GM19023 (cell line): ENCODE measurements around the gene CPNE9.
A peak's percentile ranks its signal among the peaks of the same experiment; 100 is the strongest.

Experiments
- ATAC-seq: cut with Tn5 transposase; IDR thresholded peaks from one replicate; pipeline ENCODE4 v1.9.1; 2021; ENCODE audit warnings: mild to moderate bottlenecking, moderate library complexity; ENCODE audit not compliant: unreplicated experiment

CPNE9 gene

DNA sequence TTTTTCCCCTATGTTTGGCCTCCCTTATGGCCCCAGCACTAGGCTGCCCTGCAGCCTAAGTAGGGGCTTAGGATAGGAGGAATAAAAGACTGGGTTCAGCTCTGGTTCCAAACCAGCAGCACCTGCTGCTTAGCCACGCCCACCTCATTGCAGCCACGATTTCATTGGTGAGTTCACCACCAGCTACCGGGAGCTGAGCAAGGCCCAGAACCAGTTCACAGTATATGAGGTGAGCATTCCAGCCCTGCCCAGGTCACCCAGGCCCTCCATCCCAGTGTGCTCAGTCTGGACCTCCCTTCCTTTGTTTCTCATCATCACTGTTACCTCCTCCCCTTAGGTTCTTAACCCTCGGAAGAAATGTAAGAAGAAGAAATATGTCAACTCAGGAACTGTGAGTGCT lies 11.5 kb downstream of the CPNE9 start:
- no peak for ATAC-seq

GRCh38 chr3:9715764-9716437 lies 12.3 kb downstream of the CPNE9 start:
- ATAC-seq, result no peak

- ATAC-seq, result no peak
Measured at GRCh38 chr3:9716801-9717555, 13.3 kb downstream of the CPNE9 start.

- ATAC-seq, result no peak
Measured at GRCh38 chr3:9717563-9717962, 13.9 kb downstream of the CPNE9 start.

GRCh38 chr3:9718118-9718517 lies 14.5 kb downstream of the CPNE9 start:
- no peak for ATAC-seq

DNA sequence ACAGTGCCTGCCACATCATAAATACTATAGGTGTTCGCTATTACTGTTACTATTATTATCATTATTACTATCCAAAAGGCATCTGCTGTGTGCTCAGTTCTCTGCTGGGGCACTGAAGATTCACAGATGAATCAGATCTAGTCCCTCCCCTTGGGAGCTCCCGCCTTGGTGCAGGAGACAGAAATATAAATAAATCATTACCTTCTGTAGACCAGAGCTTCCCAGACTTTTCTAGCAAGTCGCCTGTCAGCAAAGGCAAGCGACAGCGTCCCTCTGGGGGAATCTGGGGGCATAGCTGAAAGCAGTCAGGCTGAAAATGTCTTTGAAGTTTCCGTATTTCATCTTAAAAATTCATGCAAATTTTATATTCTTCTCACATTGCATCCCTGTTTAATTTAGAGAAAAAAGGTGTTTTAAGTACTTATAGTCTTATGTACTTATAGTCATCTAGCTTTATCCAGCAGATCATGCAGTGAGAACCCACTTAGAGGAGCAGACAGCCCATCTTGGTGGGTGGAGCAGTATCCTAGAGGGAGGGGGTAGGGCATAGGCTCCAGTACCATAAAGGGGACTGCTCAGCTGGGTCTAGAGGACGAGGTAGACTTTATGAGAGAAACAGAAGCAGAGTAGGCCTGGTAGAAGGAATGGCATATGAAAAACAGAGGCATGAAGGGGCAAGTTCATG lies 17.5 kb downstream of the CPNE9 start:
- no peak for ATAC-seq

DNA sequence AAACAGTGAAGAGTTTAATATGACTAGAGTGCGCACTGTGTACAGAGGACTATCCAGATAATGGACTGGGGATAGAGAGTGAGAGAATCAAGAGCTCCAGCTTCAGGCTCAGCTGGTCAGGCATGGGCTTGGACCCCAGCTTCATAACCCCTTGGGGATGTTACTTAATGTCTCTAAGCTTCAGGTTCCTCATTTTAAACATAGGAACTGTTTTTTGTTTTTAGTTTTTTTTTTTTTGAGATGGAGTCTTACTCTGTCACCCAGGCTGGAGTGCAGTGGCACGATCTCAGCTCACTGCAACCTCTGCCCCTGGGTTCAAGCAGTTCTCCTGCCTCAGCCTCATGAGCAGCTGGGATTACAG lies 18.0 kb downstream of the CPNE9 start:
- ATAC-seq, result no peak

DNA sequence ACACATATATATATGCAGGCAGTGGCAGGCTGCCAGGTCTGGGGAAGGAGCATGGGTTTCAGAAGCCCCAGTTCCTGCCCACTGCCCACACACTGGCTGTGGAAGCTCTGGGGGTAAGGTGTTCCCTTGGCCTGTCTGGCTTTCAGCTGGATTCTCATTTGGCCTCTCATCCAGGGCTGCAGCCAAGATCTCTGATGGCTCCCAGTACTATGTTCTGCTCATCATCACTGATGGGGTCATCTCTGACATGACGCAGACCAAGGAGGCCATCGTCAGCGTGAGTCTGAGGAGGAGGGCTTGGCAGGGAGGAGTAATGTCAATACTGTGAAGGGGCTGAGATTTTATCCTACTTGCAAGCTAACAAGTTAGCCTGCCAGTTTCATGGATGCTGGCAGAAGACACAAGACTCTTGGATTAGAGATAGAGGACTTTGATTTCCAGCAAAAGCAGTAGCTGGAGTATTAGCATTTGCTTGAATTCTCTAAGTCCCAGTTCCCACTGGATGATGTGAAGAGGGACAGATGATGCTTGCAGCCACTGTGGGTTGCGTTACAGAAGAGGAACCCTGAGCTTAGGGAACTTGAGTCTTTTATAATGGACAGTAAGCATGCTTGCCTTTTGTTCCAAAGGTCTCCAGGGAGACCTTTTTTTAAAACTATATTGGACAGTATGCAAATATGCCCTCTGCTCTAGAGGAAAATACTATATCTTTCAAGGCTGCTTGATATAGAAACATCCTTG lies 22.3 kb downstream of the CPNE9 start:
- no peak for ATAC-seq

DNA sequence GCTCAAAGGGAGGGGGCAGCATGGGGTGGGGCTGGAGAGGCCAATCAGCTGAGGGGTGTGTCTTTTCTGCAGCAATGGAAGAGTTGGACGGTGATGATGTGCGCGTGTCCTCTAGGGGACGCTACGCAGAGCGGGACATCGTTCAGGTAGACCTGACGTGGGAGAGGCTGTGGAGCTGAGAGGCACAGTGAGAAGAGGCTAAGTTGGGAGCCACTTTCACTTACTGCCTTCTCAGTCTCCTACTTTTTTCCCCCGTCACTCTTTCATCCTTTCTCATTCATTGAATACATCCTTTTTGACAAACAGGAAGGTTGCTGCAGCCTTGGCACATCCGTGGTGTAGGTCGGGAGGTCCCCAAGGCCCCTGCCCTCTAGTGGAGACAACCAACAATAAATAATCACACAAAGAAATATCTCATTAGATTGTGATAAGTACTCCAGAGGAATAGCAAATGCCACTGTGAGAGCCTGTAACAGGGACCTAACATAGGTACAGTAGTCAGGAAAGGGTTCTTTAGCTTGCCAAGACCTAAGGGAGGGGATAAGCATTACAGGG lies 23.5 kb downstream of the CPNE9 start:
- ATAC-seq, result no peak

- ATAC-seq, result no peak
Measured at GRCh38 chr3:9727743-9728142, 24.1 kb downstream of the CPNE9 start.

GRCh38 chr3:9729419-9729818 lies 25.8 kb downstream of the CPNE9 start:
- no peak for ATAC-seq

DNA sequence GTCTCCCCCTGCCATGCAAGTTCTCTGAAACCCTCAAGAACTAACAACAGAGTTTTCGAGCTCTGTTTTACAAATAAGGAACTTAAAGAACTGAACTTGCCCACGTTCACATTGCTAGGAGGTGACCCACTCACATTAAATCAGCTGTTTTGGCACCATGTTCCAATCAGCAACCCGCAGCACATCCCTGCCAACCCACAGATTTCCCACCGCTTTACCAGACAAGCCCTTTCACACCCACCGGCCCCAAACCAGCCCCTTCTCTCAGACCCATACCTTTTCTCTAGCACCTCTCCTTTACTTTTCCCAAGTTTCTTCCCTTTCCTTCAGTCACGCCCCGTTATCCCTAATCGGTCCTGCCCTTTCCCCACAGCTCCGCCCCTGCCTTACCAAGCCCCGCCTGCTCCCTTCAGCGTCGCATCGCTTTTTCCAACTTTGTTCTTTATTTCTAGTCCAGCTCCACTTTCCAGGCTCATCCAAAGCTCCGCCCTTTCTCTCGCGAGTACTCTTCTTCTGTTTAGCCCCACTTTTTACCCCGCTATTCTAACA lies 27.1 kb downstream of the CPNE9 start:
- peak; percentile 49 for ATAC-seq

GRCh38 chr3:9731206-9732079 lies 27.8 kb downstream of the CPNE9 start, which contains the start of gene BRPF1:
BRPF1 (plus strand) TSS chr3:9731735; CDS start chr3:9734141, 2,406 bp downstream.
- peak; percentile 94 for ATAC-seq

GRCh38 chr3:9732080-9732739 lies 28.6 kb downstream of the CPNE9 start:
- ATAC-seq, result peak; percentile 9

DNA sequence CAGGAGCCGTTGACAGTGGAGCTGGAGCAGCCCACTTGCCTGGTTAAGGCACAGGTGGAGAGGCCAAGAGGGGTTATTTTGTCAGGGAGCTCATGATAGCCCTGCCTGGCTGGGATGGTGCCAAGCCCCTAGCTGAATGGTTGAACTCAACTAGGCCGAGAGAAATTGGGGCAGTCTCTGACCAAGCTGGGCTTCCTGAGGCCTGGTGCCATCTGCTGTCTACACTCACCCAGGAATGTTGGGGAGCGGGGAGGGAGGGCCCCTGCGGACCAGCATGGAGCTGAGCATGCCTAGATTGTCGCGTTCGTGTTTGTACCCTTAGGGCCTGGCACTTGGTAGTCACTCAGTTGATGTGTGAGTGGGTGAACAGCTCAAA lies 29.1 kb downstream of the CPNE9 start:
- ATAC-seq, result no peak

DNA sequence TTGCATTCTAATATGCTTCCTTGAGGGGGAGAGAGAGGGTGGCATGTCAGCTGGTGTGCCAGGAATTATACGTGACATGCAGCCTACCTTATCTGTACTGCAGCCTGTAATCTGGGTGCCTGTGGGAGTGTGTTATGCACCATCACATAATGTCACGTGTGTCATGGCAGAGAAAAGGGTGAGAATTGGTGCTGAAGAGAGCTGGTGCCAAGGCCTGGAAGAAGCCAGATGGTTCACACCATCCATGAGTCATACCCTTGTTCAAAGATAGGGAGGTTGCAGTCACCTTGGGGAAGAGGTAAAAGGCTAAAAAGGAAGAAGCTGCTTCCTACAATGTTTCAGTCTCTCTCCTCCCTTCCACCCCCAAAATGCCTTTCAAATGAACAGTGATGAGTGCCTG lies 33.2 kb downstream of the CPNE9 start:
- no peak for ATAC-seq

GRCh38 chr3:9739181-9739580 lies 35.5 kb downstream of the CPNE9 start:
- no peak for ATAC-seq

DNA sequence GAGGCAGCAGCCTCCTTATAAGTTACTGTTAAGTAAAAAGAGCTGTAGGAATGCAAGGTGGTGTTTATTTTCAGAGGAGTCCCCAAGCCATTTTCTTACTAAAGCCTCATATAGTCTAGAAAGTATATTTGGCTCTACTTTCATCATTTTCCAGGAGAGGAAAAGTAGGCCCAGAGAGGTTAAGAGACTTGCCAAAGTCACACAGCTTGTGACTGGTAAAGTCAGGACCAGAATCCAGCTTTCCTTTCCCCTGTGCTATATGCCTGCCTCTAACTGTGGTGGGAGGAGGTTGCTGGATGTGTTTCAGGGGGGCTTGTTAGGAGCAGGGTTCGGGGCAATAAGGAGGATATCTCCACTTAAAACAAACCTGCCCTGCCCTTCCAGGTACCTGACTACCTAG lies 38.9 kb downstream of the CPNE9 start:
- ATAC-seq, result no peak

- ATAC-seq, result no peak
Measured at GRCh38 chr3:9743548-9743947, 39.9 kb downstream of the CPNE9 start.
